Sigmoid colon (tissue), 7 donors: Measurements from ENCODE around the gene SLC6A1. TPM values are rescaled to one million over a fixed set of nuclear protein-coding genes. Genes with fewer than 3 reads are reported as not detected.

Experiments used
- DNase-seq: peaks from one replicate; pipeline ENCODE4 v3.0.0-alpha.2; 2019
- H3K27ac ChIP-seq, 4 donors: fragments of 200-600 bp; sonication (generic); one replicate each; pipeline ENCODE4 v1.5.1; 2016 to 2019; ENCODE audit warnings: mild to moderate bottlenecking in 1 of 4
- H3K27me3 ChIP-seq, 3 donors: fragments of 200-600 bp; sonication (generic); one replicate each; pipeline ENCODE4 v1.5.1; 2019; ENCODE audit warnings: mild to moderate bottlenecking in 1 of 3
- H3K36me3 ChIP-seq, 4 donors: fragments of 200-600 bp; sonication (generic); one replicate each; pipeline ENCODE4 v1.5.1; 2016 to 2019
- H3K4me1 ChIP-seq, 4 donors: fragments of 200-600 bp; sonication (generic); one replicate each; pipeline ENCODE4 v1.5.1; 2017 to 2019
- H3K4me3 ChIP-seq, 4 donors: fragments of 200-600 bp; sonication (generic); one replicate each; pipeline ENCODE4 v1.5.1; 2017 to 2019; ENCODE audit warnings: mild to moderate bottlenecking in 2 of 4, moderate library complexity in 1 of 4
- H3K9me3 ChIP-seq, 4 donors: fragments of 200-600 bp in 3 of 4; sonication (generic) in 3 of 4; one replicate each; pipeline versions ENCODE4 v1.5.1 to v1.6.1; 2013 to 2019
- CTCF ChIP-seq, 4 experiments: fragments of 450-650 bp in 3 of 4; fragments of 200-600 bp in 1 of 4; IDR thresholded peaks; one replicate each; pipeline ENCODE4 v1.5.1; 2016 to 2019; ENCODE audit warnings: antibody characterized with exemption in 4 of 4, mild to moderate bottlenecking in 3 of 4, moderate library complexity in 2 of 4
- EP300 ChIP-seq, 4 donors: sonication (generic); formaldehyde crosslinking; IDR thresholded peaks; one replicate each; pipeline ENCODE4 v1.6.1; 2017; ENCODE audit warnings: antibody characterized with exemption in 4 of 4
- POLR2A ChIP-seq, 2 donors: fragments of 450-650 bp; IDR thresholded peaks; one replicate each; pipeline ENCODE4 v1.6.1; 2016; ENCODE audit warnings: antibody characterized with exemption in 2 of 2, mild to moderate bottlenecking in 2 of 2, moderate library complexity in 2 of 2
- POLR2AphosphoS5 ChIP-seq, 4 donors: sonication (generic); formaldehyde crosslinking; IDR thresholded peaks; one replicate each; pipeline ENCODE4 v1.6.1; 2017; ENCODE audit warnings: antibody characterized with exemption in 4 of 4
- WGBS, 2 donors: extraction: QIAGEN DNeasy Blood & Tissue Kit; methylation state at CpG; one replicate each; pipeline ENCODE4 v1.1.7; 2013; 5-methylcytosine and 5-hydroxymethylcytosine counted together
- intact Hi-C: fragments of 100-400 bp; cut with DNase I; formaldehyde crosslinking; loops from one replicate; pipeline ENCODE4 v1.15.1; 2023
- polyA plus RNA-seq, 3 donors: library from polyadenylated mRNA; stranded (reverse); fragments of 200-250 nt; gene quantifications; one replicate each; pipeline ENCODE4 v1.2.3, GENCODE V29; 2013
- total RNA-seq, 4 donors: library from RNA; depleted of rRNA; stranded (reverse); fragments of >200 nt; gene quantifications; one replicate each; pipeline ENCODE4 v1.1.0, GENCODE V29; 2016
- donor health status: healthy with polysubstance abuse.
- donor health status: Bipolar disorder and iron deficiency.
- donor health status: healthy.

The SLC6A1 gene
- total and polyA plus RNA-seq, 7 donors, result under 0.01 to 1.4 (median 0.29) TPM; not detected in 1

- Histone ChIP-seq H3K27ac (no peak overlapping the region), H3K36me3 (no peaks in the 10 kb centered on the region), H3K27me3 (peaks cover 0 to 7% (median 0%) of the 10 kb centered on the region in 3 donors), H3K4me3 (no peak overlapping the region), H3K4me1 (peaks cover 0 to 14% (median 11%) of the 10 kb centered on the region in 4 donors), H3K9me3 (no peaks in the 10 kb centered on the region)
- intact Hi-C loops, result no loop called here
- TF ChIP-seq POLR2AphosphoS5 (IDR thresholded peaks at IDR 0.05), result no peak
- no peak for TF ChIP-seq CTCF (IDR thresholded peaks at IDR 0.05)
- no peak for TF ChIP-seq POLR2A (IDR thresholded peaks at IDR 0.05)
- 75 to 78% methylated on average over 1 of the region's 1 CpG for WGBS, 2 donors
- no peak for DNase-seq
These were observed 15.8 kb upstream of the SLC6A1 start for GRCh38 chr3:10976770-10977169.

- DNase-seq, result no peak
These were observed 14.5 kb upstream of the SLC6A1 start for GRCh38 chr3:10977892-10978510.

GRCh38 chr3:10978956-10979355 is 13.6 kb upstream of the SLC6A1 start:
- DNase-seq, result no peak
- TF ChIP-seq EP300 (IDR thresholded peaks at IDR 0.05), result no peak
- no peak for TF ChIP-seq CTCF (IDR thresholded peaks at IDR 0.05)
- no peak for TF ChIP-seq POLR2A (IDR thresholded peaks at IDR 0.05)
- TF ChIP-seq POLR2AphosphoS5 (IDR thresholded peaks at IDR 0.05), result no peak
- no peaks in the 10 kb centered on the region for H3K9me3 ChIP-seq
- H3K36me3 ChIP-seq, result no peaks in the 10 kb centered on the region
- H3K4me1 ChIP-seq, result peaks cover 0 to 21% (median 18%) of the 10 kb centered on the region in 4 donors
- no peak overlapping the region for H3K27ac ChIP-seq
- H3K4me3 ChIP-seq, result no peak overlapping the region
- intact Hi-C loops, result no loop called here
- 65 to 88% methylated on average over 7 of the region's 7 CpGs for WGBS, 2 donors
- no peaks in the 10 kb centered on the region for H3K27me3 ChIP-seq

More at GRCh38 chr3:10977892-10978510, 14.5 kb upstream of the SLC6A1 start:
- intact Hi-C loops, result no loop called here
- H3K9me3 ChIP-seq, result no peaks in the 10 kb centered on the region
- no peaks in the 10 kb centered on the region for H3K27me3 ChIP-seq
- H3K27ac ChIP-seq, result peak overlapping the region in 2 of 4 donors; percentile 16 to 39
- TF ChIP-seq POLR2A (IDR thresholded peaks at IDR 0.05) (no peak), POLR2AphosphoS5 (IDR thresholded peaks at IDR 0.05) (no peak), CTCF (IDR thresholded peaks at IDR 0.05) (no peak), EP300 (IDR thresholded peaks at IDR 0.05) (no peak)
- peaks cover 0 to 18% (median 16%) of the 10 kb centered on the region in 4 donors for H3K4me1 ChIP-seq
- no peaks in the 10 kb centered on the region for H3K36me3 ChIP-seq
- no peak overlapping the region for H3K4me3 ChIP-seq
- 42 to 71% methylated on average over 10 of the region's 10 CpGs for WGBS, 2 donors

GRCh38 chr3:10980312-10980711 is 12.2 kb upstream of the SLC6A1 start:
- Histone ChIP-seq H3K4me3 (no peak overlapping the region), H3K27me3 (no peaks in the 10 kb centered on the region), H3K27ac (no peak overlapping the region), H3K36me3 (no peaks in the 10 kb centered on the region), H3K4me1 (peaks cover 0 to 21% (median 18%) of the 10 kb centered on the region in 4 donors), H3K9me3 (no peaks in the 10 kb centered on the region)
- no peak for DNase-seq
- TF ChIP-seq POLR2A (IDR thresholded peaks at IDR 0.05), result no peak
- TF ChIP-seq CTCF (IDR thresholded peaks at IDR 0.05), result no peak
- TF ChIP-seq EP300 (IDR thresholded peaks at IDR 0.05), result no peak
- TF ChIP-seq POLR2AphosphoS5 (IDR thresholded peaks at IDR 0.05), result no peak
- intact Hi-C loops, result no loop called here
- WGBS, 2 donors, result 77 to 91% methylated on average over 7 of the region's 7 CpGs

- H3K4me3 ChIP-seq, result no peak overlapping the region
- H3K9me3 ChIP-seq, result no peaks in the 10 kb centered on the region
- no peaks in the 10 kb centered on the region for H3K36me3 ChIP-seq
- no peak overlapping the region for H3K27ac ChIP-seq
- intact Hi-C loops, result no loop called here
- no peaks in the 10 kb centered on the region for H3K27me3 ChIP-seq
- no peak for DNase-seq
- H3K4me1 ChIP-seq, result peaks cover 0 to 21% (median 18%) of the 10 kb centered on the region in 4 donors
- whole genome bisulfite sequencing, 2 donors, result 69 to 70% methylated on average over 3 of the region's 3 CpGs
- no peak for TF ChIP-seq CTCF (IDR thresholded peaks at IDR 0.05)
- TF ChIP-seq POLR2AphosphoS5 (IDR thresholded peaks at IDR 0.05), result no peak
- no peak for TF ChIP-seq EP300 (IDR thresholded peaks at IDR 0.05)
- no peak for TF ChIP-seq POLR2A (IDR thresholded peaks at IDR 0.05)
These were observed 11.5 kb upstream of the SLC6A1 start for GRCh38 chr3:10981031-10981430.
